ENCODE data around the gene PPHLN1.
A peak's percentile ranks its signal among the peaks of the same experiment; 100 is the strongest.

Gene PPHLN1

DNA sequence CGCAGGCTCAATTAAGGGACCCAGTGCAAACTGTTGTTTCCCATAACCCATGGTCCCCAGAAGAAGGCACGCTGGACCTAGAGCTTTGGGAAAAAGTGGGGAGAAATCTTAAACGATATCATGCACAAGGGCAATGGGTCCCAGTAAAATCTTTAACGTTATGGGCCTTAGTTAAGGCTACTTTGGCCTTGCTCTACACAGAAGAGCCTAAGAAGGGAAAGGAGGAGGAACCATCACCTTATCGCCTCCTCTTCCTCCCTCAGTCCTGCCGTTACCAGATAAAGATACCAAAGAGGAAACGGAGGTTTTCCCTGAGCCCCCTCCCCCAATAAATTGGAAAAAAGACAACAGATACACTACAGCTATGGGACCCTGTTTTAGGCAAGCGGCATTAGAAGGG lies 116.9 kb downstream of the PPHLN1 start:
- DNase-seq (ENCODE audit: low read depth): no peak

DNA sequence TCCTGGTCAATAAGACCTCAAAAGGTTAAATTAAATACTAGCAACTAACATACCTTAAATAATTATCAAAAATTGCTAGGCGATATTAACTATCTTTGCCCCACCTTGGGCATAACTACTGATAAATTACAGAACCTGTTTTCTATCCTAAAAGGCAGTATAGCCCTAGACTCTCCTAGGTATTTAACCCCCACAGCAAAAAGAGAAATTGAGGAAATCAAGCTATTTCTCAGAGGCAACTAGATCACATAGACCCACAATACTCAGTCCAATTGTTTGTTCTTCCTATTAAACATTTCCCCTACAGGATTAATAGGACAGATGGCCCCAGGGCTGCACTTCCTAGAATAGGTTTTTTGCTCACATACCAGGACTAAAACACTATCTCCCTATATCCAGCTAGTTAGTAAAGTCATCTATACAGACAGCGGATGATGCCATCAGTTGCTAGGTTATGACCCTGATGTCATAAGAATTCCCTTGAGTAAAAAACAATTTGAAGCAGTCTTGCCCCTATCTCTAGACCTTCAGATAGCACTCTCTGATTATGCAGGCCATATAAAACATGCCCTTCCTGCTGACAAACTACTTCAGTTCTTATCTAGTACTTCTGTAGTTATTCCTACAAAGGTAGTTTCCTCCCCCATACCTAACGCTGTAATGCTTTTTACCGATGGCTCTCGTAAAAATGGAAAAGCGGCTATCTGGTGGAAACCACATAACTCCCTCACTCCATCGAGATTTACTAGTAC lies 118.4 kb downstream of the PPHLN1 start:
- DNase-seq (ENCODE audit: low read depth): no peak

DNA sequence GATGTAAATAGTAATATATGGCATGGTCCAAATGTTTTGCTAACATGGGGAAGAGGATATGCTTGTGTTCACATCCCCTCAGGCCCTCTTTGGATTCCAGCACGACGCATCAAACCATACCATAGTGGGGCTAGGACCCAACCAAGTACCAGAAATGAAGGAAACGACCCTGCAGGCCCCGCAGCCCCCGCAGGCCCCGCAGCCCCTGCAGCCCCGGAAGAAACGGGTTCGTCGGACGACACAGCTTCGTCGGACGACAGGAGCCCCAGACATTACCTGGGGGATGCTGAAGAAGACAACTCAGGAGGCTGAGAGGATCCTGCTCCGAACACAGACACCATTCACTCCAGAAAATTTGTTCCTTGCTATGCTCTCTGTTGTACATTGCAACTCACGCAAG lies 119.9 kb downstream of the PPHLN1 start:
- no peak for DNase-seq (ENCODE audit: low read depth)

DNA sequence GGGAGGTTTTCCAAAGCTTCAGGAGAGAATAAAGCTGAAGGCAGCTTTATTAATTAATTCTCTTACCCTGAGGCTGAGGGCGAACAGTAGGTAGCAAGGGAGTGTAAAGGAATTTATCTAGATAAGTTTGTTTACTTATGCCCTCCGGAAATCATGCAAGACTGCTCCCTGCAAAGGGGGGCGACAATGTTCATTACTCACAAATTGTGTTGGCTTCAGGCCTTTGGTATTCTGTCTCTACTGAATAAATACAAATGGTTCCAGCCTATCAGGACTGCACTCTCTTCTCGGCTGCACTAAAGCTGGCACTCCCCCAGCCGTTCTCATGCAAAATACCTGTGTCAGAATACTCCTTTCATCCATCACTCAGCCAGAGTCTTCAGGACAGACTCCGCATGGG lies 120.8 kb downstream of the PPHLN1 start:
- DNase-seq (ENCODE audit: low read depth): peak; percentile 33

DNA sequence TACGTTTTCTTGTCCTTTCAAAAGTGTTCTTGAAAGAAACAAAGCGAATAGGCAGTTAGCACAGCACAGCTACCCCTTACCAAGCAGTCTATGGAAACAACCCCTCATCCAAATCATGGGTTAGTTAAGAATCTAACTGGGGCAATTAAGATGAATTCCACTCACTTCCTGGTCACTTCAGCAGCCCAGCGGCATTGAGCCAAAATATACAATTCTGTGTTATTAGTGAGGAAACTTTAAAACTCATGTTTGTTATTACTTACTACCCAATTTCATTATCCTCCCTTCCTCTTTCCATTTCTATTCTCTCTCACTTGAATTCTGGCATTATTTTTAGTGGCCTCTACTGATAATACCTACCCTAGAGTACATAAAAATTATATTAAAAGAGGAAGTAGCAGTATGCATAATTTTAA lies 121.4 kb downstream of the PPHLN1 start:
- no peak for DNase-seq (ENCODE audit: low read depth)

DNA sequence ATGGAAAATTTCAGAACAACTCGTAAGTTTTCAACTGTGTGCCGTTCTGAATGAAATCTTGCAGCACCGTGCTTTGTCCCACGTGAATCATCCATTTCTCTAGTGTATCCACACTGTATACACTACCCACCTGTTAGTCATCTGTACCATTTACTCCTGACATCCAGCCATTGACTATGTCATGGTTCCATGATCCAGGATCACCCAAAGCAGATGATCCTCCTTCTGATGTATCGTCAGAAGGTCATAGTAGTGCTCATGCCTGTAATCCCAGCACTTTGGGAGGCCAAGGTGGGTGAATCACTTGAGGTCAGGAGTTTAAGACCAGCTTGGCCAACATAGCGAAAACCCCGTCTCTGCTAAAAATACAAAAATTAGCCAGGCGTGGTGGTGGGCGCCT lies 122.9 kb downstream of the PPHLN1 start:
- no peak for DNase-seq (ENCODE audit: low read depth)

DNA sequence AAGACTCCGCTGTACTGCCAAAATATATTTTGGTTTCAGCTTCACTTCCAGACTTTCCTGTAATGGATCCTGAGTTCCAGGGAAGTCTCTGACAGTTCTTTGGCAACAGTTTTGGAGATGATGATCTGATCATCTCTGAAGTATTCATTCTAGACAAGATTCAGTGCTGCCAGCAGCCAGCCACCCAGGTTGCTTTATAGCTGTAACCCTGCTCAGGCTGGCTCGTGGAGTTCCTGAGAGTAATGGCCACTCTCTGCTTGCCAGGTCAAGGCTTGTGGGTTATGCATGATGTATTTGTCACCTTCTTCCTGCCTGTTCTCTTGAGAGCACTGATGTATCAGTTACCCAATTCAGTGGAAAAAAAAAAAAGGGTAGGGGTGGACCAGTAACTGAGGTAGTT lies 124.3 kb downstream of the PPHLN1 start:
- peak; percentile 39 for DNase-seq (ENCODE audit: low read depth)

DNA sequence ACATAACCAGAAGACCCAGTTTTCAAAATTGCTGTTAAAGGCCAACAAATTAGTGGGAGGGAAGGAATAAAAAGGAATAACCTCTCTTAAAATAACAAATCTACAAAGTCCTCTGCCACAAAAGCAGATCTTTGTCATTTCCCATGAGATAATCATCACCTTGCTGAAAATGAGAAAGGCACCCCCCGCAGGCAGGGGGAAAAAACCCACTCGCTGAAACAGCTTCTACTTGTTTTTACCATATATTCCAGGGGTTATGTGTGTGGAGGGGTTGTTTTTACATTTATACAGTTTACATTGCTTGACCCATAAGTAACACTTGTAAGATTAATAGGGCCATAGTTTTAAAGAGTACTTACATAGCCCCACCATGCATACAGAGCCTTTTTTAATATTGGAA lies 132.6 kb downstream of the PPHLN1 start:
- no peak for DNase-seq (ENCODE audit: low read depth)

DNA sequence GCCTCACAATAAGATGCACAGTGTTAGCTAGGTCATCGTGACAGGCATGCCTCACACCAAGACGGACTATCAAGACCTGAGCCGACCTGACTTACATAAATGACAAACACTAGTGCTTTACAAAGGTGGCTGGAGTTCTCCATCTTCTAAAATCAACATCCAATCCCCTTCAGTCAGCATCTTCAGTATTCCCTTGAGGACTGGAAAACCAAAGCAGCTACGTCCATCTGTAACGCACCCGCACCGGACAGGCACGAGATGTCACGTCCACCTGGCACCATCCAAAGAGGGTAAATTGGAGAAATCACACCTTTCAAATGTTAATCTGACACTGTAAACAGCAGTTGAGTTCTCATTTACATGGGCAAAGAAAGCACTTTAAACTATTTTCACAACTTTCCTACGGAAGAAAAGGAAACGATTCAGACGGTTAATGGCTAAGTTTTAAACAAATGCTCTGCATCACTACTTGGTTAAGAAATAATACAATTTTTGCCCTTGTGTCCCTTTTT lies 133.4 kb downstream of the PPHLN1 start:
- no peak for DNase-seq (ENCODE audit: low read depth)

DNA sequence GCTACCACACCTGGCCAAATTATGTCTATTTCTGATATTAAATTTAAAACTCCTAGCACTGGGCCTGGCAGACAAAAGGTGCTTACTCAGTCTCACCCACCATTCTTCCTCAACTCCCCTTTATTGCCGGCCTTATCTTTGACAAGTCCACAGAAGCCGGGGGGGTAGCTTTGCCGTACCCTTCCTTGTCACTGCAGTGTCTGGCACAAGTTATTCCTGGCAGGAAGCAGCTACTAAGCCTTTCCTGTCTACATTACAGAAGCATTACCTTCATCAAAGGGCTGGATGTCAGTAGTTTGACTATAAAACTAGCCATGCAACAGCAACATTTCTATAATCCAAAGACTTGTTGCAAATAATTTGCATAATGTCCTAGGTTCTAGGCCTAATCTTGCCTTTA lies 136.5 kb downstream of the PPHLN1 start:
- no peak for DNase-seq (ENCODE audit: low read depth)

DNA sequence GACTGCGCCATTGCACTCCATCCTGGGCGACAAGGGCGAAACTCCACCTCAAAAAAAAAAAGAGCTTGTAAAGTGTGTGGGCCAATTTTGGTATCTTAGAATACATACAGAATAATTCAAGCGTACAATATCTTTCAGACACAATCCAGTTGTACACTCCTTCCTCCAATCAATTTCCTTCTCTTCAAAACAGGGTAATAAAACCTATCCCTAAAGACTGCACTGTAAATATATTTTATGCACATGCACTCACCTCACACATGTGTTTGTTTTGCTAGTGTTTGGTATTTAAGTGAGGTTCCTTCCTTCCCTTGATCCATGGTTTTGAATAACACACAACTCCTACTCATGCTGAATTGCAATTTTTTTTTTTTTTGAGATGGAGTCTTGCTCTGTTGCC lies 137.7 kb downstream of the PPHLN1 start:
- no peak for DNase-seq (ENCODE audit: low read depth)

DNA sequence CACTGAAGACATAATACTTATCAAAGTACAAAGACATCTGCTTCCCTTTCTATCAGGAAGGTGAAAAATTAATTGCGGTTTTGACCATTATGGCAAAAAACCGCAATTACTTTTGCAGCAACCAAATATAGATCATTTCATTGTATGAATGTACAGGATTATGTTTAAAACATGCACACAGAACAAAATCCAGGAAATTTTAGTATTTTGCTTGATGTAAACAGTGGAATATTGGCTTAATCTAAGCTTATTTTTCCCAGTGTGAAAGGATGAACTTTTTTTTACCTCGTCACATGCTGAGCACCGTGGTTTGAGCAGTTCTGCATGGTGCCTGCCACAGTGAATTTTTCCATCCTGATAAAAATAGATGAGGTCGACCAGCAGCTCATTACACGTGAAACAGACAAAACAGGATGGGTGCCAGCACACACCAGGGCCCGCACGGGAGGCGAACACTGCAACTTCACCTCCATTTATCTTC lies 142.4 kb downstream of the PPHLN1 start:
- peak; percentile 65 for DNase-seq (ENCODE audit: low read depth)

DNA sequence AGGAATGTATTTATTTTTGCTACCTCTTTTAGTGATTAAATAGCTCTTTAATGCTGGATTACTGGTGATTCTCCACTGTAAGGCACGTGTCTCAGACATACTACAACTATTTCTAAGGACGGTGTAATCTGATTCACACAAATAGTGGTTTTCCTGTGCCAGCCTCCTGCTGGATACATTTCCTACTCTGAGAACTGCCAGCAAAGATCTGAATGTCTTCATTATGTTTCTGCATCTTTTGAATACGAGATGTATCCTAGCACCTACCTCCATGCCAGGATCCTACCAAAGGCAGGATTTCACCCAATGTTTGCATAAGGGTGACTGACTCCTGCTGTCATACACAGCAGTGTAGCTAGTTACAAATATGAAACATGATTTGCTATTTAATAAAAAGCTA lies 143.0 kb downstream of the PPHLN1 start:
- DNase-seq (ENCODE audit: low read depth): peak; percentile 67

DNA sequence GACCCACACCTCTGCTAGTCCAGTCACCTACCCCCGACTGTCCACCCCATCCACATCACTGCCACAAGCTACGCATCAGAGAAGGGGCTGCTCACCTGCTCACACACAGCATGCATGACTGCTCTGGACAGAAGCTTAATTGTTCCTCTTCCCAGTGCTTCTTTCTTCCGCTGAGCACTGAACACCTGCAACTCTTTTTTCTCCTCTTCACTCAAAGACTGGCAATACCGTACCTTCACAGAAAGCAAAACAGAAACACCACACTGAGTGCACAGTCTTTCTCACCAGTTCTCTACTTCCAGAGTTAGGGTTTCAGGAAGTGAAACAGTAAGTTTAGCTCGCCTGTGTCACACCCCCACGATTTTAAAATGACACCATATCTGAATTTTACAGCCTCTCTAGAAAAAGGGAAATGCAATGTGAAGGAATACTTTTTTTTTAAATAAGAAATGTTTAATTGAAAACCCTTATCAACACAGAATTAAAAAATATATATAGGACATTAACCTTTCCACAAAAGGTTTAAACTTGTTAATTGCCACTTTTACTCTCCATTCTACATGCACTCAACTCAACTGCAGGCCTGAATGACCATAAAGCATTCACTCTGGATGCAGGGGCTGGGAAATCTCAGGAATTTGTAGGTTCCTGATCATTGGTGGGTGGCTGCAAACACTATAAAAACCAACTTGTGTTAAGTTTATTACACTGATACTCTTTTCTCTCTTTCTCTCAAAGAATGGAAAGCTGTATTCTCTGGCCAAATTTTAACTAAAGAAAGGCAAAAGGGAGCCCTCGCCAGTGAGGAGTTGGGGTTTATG lies 143.6 kb downstream of the PPHLN1 start:
- DNase-seq (ENCODE audit: low read depth): no peak

DNA sequence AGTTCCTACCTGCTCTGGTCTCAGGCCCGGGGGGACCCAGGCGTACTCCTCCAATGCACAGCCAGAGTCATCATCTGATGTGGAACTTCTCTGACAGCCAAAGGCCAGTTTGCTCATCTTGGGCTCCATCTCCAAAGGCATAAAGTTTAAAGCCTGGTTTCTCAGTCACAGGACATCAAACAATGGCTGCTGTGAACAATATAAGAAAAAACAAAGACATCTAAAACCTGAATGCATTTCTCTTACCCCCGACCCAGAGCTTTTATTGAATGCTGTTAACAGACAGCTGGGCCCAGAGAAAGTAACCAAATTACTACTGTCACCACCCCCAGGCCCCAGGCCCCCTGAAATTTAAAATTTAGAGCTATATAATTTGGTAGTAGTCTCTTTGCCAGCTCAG lies 146.4 kb downstream of the PPHLN1 start:
- DNase-seq (ENCODE audit: low read depth): no peak

DNA sequence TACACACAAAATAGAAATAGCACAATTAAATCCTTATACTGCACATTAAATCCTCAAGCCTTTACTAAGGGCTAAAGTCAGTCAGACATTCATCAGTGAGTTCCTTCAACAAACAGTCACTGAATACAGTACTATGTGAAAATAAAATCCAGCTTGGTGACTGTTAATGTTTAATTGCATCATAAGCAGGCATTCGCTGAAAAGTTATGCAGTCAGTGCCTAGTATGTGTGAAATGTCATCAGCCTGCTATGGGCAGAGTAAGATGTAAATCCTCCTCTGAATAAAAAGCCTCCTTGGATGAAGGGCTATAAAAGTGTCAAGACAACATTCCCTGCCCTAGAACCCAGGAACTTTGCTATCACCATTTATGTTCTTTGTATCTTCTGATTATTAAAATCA lies 147.2 kb downstream of the PPHLN1 start:
- DNase-seq (ENCODE audit: low read depth): peak; percentile 58

DNA sequence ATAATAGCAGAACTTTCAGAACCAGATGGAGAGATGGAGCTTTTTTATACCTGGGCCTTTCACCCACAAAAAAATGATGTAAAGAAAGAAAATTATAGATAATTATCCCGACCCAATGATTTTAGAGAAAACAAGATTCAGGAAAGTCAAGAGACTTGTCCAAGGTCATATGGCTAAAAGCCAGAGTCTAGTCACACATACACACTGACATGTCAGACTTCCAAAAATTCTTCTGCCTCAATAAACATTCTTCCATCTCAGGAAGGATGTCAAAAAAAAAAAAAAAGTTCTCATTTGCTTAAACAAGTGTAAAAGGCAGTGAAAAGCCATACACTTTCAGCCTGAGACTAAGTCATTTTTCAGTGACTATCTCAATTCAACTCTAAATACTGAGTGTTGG lies 147.6 kb downstream of the PPHLN1 start:
- DNase-seq (ENCODE audit: low read depth): no peak

DNA sequence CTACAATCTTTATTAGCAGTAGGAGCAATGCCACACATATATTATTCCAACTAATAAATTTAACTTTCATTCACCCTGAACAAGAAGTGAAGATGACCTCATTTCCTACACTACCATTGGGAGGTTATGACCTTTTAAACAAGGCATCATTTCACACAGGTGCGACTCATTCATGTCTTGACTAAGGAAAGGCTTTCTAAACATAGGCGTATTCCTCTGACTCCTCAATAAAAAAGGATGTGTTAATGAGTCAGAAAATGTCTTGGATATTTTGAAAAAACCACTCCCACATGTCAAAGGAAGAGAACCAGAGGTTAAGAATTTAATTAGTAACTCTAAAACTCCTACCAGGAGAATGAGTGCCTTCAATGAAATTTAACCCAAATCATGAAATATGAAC lies 148.4 kb downstream of the PPHLN1 start:
- peak; percentile 52 for DNase-seq (ENCODE audit: low read depth)

DNA sequence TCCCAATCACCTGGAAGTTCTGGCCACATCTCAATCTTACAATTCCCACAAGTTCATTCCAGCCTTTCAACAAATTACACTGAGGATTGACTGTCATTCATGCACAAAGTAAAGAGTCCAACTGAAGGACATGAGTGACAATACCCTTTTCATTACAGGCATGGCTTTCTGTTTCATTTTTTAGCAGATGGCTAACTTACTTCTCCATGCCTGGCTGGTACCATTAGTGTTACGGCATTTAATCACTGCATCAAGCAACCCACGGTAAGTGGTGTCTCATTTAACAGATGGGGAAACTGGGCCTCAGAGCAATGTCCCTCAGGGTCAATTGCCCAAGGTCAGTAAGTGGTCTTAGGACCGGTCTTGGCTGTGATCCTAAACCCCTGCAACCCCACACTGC lies 149.1 kb downstream of the PPHLN1 start:
- no peak for DNase-seq (ENCODE audit: low read depth)

DNA sequence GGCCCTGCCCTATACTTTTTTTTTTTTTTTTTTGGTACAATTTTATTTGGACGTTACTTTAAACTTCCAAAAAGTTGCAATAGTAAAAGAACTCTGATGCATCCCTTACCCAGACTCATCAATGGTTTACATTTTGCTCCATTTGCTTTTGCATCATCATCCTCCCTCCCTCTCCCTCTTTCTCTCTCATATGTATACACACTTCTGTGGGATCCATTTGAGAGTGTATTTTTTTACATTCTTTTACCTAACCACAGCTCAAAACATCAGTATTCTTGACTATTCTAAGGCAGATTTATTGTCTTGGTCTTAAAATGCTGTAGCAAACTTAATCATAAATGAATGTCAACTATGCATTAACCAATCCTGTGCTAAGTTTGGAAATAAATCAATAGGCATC lies 152.0 kb downstream of the PPHLN1 start:
- DNase-seq (ENCODE audit: low read depth): peak; percentile 21

DNA sequence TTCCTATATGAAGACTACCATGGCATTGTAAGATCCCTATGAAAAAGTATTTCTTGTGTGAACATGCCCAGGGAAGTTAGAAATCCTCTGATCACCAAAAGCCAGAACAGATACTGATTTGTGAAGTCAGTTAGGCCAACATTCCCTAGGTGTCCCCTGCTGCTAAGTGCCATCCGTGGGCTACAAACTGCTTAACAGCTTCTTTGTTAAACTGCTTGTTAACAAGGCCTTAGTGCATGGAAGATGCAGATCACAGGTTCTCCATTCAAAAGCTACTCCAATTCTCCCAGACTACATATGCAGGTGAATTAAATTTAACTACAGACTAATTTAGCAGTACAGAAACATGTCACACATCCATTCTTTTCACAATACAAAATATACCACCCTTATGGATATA lies 155.4 kb downstream of the PPHLN1 start:
- no peak for DNase-seq (ENCODE audit: low read depth)

DNA sequence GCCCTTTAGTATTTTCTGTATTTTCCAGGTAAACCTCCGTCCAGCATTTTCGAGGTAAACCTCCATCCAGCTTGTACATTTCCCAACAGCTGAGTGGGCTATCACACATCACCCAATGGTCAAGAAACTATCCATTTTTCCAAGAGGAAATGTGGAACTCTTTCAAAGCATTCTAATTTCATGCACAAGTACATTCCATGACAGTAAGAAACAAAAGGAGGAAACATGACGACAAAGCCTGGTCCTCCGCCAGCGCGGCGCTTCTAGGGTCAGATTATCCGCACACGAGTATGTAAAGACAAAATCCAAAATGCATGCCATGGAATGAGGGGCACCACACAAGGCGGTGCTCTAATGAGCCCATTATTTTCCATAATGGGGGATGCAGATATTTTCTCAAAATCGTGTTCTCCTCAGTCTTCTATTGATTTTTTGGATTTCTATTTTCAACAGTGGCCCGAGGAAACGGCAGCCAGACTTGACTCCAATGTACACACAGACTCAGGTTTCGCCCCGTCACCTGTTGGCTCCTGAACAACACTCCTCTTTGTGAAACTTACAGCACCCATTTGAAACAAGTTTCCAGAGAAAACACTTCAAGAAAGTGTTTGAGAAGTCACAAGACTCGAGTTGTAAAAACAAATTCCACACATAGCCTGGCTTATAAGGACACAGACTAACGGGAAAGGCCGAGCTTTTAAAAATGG lies 156.2 kb downstream of the PPHLN1 start:
- DNase-seq (ENCODE audit: low read depth): peak; percentile 25
